Measurements from ENCODE around the gene PCDHB7.
"Not testable (repeated sequence)": the region's sequence is repeated elsewhere in the genome, so short reads cannot be mapped to it uniquely, and the experiment has no call there.

- not testable (repeated sequence) for TF ChIP-seq CTCF (IDR thresholded peaks at IDR 0.05; ENCODE audit: insufficient read depth, low read length, poor library complexity, severe bottlenecking); EZH2phosphoT487 (conservative IDR thresholded peaks at IDR 0.05; ENCODE audit: low read length)
Measured at GRCh38 chr5:141174291-141175104, 2.1 kb downstream of the PCDHB7 start.
